Measurements from ENCODE around the gene EIF4A3. TPM values are rescaled to one million over a fixed set of nuclear protein-coding genes. Genes with fewer than 3 reads are reported as not detected.
"Not testable (repeated sequence)": the region's sequence is repeated elsewhere in the genome, so short reads cannot be mapped to it uniquely, and the experiment has no call there.

Gene EIF4A3
- total RNA-seq, 1 donor, result 84.6 TPM

GRCh38 chr17:80092959-80093358 lies 54.0 kb downstream of the EIF4A3 start:
- peak; percentile 8 for DNase-seq (ENCODE audit: low read depth)
- no peak overlapping the region for H3K4me3 ChIP-seq (ENCODE audit: low read depth, low read length)
- TF ChIP-seq CTCF (IDR thresholded peaks at IDR 0.05; ENCODE audit: insufficient read depth, low read depth, low read length), result no peak

- no peak for DNase-seq (ENCODE audit: low read depth)
- TF ChIP-seq CTCF (IDR thresholded peaks at IDR 0.05; ENCODE audit: insufficient read depth, low read depth, low read length), result no peak
- no peak overlapping the region for H3K4me3 ChIP-seq (ENCODE audit: low read depth, low read length)
Observed at GRCh38 chr17:80091376-80091775, 55.6 kb downstream of the EIF4A3 start.

- H3K4me3 ChIP-seq (ENCODE audit: low read depth, low read length); DNase-seq (ENCODE audit: low read depth): not testable (repeated sequence)
Observed at GRCh38 chr17:80090164-80090563, 56.8 kb downstream of the EIF4A3 start.

- DNase-seq (ENCODE audit: low read depth), result no peak
- TF ChIP-seq CTCF (IDR thresholded peaks at IDR 0.05; ENCODE audit: insufficient read depth, low read depth, low read length), result no peak
- H3K4me3 ChIP-seq (ENCODE audit: low read depth, low read length), result no peak overlapping the region
Observed at GRCh38 chr17:80089762-80090161, 57.2 kb downstream of the EIF4A3 start.

- H3K4me3 ChIP-seq (ENCODE audit: low read depth, low read length), result no peak overlapping the region
- no peak for DNase-seq (ENCODE audit: low read depth)
Observed at GRCh38 chr17:80087346-80088265, 59.3 kb downstream of the EIF4A3 start.

GRCh38 chr17:80086616-80087015 lies 60.3 kb downstream of the EIF4A3 start:
- DNase-seq (ENCODE audit: low read depth), result no peak
- no peak overlapping the region for H3K4me3 ChIP-seq (ENCODE audit: low read depth, low read length)
- no peak for TF ChIP-seq CTCF (IDR thresholded peaks at IDR 0.05; ENCODE audit: insufficient read depth, low read depth, low read length)

More at GRCh38 chr17:80087346-80088265, 59.3 kb downstream of the EIF4A3 start:
- TF ChIP-seq CTCF (IDR thresholded peaks at IDR 0.05; ENCODE audit: insufficient read depth, low read depth, low read length), result no peak

- H3K4me3 ChIP-seq (ENCODE audit: low read depth, low read length), result no peak overlapping the region
- no peak for TF ChIP-seq CTCF (IDR thresholded peaks at IDR 0.05; ENCODE audit: insufficient read depth, low read depth, low read length)
- DNase-seq (ENCODE audit: low read depth), result no peak
Observed at GRCh38 chr17:80086081-80086480, 60.8 kb downstream of the EIF4A3 start.

Data from fibroblast of villous mesenchyme (primary cell).